ENCODE results near the gene CARD14. TPM values are rescaled to one million over a fixed set of nuclear protein-coding genes. Genes with fewer than 3 reads are reported as not detected.
"Not testable (repeated sequence)": the region's sequence is repeated elsewhere in the genome, so short reads cannot be mapped to it uniquely, and the experiment has no call there.

The CARD14 gene
- polyA plus RNA-seq, 12 donors, result 0.31 to 4.5 (median 0.88) TPM; not detected in 2

DNA sequence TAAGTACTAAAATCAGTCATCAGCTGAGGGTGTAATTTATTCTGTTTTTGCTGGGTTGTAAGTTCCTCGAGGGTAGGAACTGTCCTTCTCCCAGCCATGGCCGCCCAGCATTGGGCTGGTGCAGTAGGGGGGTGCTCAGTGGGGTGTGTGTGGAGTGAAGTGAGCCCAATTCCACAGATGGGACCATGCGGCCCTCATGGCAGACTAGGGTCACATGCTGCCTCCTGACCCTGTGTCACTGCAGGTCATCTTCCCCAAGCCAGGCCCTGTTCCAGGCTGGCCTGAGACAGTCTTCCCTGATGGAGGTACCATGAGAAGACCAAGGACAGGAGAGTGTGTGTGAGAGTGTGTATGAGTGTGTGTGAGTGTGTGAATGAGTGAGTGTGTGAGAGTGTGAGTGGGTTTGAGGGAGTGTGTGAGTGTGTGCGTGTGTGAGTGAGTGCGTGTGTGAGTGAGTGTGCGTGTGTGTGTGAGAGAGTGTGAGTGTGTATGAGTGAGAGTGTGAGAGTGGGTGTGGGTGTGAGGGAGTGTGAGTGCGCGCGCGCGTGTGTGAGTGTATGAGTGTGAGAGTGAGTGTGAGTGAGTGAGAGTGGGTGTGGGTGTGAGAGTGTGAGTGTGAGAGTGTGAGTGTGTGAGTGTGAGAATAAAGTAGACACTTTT, 54.1 kb downstream of the CARD14 start:
- no peak for DNase-seq

DNA sequence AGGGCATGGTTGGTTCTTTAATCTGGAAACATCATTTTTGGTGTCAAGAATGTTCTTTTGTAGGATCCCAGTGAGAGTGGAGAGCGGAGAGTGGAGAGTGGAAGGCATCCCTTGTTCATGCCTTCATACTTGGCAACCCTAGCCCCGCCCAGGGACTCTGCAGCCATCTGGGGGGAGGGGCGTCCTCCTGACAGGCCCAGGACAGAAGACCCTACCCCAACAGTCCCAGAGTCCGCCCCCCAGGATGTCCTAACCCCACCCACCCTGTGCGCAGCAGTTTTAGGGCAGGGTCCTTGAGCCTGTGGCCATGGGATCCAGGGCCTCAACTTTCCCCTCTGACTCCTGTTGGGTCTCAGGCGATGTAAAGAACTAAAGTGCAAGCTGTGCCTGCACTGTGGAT, 54.9 kb downstream of the CARD14 start:
- no peak for DNase-seq

DNA sequence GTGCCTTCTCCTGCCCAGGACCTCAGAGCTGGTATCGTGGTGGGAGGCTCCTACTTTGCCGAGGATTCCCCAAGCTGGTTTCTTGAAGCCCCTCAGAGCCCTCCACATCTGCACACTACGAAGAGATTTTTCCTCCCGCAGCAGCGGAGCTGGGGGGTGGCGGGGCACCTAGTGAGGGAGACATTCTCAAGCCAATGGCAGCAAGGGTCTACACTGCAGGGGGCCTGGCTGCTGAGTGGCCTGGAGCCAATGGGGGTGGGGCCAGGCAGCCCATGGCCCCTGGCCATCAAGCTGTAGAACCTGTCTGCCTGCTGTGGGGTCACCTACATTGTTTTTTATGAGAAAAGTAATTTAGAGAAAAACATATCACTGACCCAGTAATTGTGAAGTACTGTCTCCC, 55.4 kb downstream of the CARD14 start:
- DNase-seq, result no peak

DNA sequence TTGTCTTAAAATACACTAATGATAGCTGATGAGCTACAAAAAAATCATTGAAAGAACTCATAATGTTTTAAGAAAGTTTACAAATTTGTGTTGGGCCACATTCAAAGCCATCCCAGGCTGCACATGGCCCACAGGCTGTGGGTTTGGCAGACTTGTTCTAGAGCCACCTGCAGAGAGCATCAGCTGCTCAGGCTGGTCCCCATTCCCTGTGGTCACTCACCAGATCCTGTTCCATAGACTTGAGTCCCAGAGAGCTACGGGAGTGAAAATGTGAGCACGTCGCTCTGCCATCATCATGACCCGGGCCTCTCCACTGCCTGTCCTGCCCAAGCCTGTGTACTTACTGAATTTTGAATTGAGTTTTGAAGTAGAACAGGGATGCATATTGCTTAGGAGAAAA, 57.3 kb downstream of the CARD14 start:
- no peak for DNase-seq

DNA sequence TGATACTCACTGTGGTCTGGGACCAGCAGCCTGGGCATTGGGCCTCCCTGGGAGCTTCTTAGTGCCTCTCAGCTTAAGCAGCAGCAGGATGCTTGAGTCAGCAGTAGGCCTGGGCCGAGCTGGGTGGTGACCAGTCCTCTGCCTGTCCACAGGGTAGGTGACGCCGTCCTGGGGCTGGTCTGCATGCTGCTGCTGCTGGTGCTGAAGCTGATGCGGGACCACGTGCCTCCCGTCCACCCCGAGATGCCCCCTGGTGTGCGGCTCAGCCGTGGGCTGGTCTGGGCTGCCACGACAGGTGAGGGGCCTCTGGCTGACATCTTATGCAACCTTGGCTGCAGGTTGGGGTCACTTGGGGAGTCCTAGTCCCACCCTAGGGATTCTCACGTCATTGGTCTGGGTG, 57.8 kb downstream of the CARD14 start:
- DNase-seq, result no peak

DNA sequence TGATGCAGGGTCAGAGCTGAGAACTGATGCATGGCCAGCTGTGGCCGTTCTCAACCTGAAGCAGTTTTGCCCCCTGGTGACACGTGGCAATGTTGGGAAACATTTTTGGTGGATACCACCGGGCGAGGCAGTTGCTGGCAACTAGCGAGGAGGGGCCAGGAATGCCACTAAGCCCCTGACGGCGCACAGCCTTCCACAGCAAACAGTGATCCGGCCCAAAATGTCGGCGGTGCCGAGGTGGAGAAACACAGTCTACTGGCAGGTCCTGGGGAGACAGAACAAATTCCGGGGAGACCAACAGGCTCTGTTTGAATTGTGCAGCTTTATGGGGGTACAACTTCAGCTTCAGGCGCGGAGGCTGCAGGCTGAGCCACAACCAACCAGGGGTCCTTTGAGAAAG, 58.6 kb downstream of the CARD14 start:
- no peak for DNase-seq

DNA sequence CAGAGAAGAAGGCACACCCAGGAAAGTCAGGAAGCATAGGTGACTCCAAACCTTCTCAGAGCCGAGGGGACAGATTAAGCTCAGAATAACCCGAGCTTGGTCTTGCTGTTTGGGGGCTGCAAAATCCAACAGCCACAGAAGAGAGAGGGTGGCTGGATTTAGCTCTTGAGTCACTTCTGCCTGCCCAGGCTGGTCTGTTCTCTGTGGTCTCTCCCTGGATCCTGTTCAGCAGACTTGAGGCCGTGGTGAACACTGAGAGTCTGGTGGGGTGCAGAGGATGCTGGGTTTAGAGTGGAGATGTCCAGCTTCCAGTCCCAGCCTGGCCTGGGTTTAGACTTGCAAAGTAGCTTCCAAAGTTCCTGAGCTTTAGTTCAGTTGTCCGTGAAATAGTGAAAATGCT, 59.2 kb downstream of the CARD14 start:
- DNase-seq, result no peak

DNA sequence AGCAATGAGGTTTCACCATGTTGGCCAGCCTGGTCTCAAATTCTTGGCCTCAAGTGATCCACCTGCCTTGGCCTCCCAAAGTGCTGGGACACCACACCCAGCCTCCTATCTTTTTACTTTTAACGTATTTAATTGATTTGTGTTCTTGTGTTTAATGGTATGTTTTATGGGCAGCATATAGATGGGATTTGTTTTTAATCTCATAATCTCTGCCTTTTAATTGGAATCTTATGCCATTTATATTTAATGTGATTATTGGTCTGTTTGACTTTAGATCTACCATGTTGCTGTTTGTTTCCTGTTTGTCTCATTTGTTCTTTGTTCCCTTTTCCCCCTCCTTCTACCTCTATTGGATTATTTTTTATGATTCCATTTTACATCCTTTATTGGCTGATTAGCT, 62.6 kb downstream of the CARD14 start:
- no peak for DNase-seq

DNA sequence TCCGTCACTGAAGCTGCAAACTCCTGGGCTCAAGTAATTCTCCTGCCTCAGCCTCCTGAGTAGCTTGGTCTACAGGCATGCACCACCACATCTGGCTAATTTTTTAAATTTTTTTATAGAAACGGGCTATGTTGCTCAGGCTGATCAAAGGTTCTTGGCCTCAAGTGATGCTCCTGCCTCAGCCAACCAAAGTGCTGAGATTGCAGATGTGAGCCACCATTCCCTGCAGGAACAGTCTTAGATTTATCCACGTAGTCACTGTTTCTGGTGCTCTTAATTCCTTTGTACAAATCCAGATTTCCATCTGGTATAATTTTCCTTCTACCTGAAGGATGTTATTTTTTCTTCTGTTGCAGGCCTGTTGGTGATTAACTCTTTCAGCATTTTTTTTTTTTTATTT, 63.4 kb downstream of the CARD14 start:
- DNase-seq, result no peak

DNA sequence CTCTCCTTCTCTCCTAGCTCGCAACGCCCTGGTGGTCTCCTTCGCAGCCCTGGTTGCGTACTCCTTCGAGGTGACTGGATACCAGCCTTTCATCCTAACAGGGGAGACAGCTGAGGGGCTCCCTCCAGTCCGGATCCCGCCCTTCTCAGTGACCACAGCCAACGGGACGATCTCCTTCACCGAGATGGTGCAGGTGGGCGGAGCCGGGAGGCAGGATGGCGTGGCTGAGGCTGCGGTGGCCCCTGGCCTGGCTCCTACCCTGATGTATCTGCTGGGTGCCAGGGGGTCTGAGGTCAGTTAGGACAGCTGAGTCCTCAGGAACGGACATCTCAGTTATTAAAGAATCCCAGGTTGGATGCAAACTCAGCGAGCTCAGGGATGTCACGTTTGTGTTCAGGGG, 67.1 kb downstream of the CARD14 start:
- DNase-seq, result no peak

DNA sequence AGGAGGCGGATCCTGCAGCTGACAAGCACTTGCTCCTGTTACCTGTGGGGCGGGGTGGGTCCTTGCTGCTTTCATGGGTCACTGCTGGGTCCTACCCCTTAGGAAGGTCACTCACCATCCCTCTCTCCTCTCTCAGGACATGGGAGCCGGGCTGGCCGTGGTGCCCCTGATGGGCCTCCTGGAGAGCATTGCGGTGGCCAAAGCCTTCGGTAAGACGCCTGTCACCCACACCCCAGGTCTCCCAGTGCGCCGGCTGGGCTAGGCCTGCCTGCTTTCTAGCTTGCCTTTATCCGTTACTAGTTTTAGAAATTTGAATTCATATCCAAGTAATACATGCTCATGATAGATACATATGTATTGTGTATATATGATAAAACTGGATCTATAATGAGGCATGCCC, 67.6 kb downstream of the CARD14 start:
- DNase-seq, result no peak

DNA sequence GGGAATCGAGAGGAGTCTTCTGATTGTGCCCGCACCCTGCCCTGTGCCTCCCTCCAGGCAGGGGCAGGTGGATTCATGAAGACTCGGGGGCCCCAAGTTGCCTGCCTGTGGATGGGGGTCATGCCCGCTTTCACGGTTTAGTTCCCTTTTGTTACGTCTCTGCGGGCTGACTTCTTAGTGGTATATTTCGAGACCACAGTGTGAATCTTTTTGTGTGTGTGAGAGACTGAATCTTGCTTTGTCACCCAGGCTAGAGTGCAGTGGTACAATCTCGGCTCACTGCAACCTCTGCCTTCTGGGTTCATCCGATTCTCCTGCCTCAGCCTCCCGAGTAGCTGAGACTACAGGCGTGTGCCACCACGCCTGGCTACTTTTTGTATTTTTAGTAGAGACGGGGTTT, 72.7 kb downstream of the CARD14 start:
- DNase-seq, result no peak

DNA sequence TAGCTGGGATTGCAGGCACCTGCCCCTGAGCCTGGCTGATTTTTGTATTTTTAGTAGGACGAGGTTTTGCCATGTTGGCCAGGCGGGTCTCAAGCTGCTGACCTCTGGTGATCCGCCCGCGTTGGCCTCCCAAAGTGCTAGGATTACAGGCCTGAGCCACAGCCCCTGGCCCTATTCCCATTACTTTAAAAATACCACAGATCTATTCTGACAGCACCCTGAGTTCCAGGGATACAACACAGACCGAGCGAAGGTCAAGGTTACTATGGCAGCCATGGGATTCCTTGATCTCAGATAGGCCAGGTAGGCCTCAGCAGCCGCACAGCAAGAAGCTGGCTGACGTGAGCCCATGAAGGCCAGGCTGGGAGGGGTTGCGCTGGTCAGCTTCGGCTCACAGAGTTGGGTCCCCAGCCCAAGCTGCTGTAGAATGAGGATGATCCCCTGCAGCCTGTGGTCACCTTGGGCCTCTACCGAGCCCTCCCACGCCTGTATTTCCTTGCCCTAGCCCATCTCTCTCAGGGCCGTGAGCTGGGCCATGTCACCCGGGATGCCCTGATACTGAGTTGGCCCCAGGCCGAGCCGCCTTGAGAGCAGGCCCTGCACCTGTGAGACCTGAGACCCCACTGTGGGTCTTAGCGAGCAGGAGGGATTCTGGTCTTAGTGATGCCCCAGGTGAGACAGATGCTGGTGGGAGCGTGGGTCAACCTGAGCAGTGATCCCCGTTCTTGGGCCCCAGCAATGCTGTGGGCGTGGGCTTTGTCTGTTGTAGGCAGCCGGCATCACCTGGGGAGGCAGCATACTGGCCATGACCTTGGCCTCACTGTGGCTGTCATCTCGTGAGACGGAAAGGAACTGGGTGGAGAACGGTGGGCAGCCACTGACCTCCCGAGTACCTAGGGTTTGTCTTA, 74.0 kb downstream of the CARD14 start:
- no peak for DNase-seq

DNA sequence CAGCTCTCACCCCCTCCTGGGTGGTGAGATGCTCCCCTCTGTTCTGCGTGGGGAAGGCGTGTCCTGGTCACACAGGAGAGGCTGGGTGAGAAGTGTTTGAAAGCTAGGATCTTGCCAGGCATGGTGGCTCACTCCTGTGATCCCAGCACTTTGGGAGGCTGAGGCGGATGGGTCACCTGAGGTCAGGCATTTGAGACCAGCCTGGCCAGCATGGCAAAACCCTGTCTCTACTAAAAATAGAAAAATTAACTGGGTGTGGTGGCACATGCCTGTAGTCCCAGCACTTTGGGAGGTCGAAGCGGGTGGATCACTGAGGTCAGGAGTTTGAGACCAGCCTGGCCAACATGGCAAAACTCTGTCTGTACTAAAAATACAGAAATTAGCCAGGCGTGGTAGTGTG, 74.6 kb downstream of the CARD14 start:
- DNase-seq, result not testable (repeated sequence)

DNA sequence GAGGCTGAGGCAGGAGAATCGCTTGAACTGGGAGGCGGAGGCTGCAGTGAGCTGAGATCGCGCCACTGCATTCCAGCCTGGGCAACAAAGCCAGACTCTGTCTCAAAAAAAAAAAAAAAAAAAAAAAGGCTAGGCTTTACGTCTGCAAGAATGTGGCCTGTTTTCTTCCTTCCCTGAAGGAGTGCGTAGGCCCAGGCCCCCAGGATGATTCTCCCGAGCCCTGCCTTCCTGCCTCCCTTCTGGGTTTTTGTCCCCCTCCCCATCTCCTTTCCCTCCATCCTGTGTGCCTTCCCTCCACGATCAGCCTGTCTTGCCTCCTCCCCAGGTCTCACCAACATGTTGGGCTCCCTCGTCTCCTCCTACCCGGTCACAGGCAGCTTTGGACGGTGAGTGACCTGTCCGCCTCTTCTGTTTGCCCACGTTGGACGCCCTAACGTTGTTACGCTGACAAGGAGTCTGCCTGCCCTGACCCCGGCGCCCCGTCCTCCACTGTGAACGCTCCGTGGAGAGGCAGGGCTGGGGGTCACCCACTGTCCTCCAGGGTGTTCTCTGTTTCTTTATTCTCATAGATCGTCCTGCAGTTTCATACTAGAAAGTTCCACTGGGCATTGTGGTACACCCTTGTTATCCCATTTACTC, 75.2 kb downstream of the CARD14 start:
- no peak for DNase-seq

DNA sequence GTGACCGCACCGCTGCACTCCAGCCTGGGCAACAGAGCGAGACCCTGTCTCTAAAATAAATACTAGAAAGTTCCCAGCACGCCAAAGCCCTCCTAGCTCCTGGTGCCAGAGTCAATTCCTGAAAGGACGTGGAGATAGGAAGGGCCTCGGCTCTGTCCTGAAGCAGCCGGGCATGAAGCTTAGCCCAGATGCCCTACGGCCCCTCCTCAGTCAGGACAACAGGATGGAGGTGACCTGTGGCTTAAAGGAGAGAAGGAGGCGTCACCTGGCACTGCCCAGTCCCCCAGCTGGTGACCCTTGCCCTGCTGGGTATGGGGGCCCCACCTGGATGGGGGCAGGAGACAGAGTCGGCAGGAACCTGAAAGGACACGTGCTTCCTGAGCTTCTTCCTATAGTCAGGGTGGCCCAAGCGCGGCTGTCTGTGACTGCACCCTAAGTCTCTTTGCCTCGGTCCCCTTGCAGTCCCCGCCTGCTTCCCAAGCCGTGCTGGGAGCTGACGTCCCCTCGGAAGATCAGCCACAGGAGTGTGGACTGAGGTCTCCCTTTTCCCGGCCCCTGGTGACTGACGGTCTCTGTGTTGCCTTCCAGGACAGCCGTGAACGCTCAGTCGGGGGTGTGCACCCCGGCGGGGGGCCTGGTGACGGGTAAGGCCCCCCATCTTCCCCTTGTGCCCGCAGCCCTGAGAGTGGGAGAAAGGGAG, 75.9 kb downstream of the CARD14 start:
- no peak for DNase-seq

DNA sequence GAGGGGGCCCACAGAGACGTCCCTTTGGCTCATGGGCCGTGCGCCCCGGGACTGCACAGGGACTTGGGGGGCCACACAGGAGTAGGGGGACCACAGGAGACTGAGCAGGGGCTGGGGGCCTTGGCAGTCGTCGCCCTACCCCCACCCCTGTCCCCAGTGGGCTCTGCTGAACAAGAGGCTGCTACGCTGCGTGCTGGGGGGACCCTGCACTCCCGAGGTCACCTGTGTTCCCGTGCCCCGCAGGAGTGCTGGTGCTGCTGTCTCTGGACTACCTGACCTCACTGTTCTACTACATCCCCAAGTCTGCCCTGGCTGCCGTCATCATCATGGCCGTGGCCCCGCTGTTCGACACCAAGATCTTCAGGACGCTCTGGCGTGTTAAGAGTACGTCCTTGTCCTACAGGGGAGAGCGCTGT, 76.4 kb downstream of the CARD14 start:
- DNase-seq, result no peak

DNA sequence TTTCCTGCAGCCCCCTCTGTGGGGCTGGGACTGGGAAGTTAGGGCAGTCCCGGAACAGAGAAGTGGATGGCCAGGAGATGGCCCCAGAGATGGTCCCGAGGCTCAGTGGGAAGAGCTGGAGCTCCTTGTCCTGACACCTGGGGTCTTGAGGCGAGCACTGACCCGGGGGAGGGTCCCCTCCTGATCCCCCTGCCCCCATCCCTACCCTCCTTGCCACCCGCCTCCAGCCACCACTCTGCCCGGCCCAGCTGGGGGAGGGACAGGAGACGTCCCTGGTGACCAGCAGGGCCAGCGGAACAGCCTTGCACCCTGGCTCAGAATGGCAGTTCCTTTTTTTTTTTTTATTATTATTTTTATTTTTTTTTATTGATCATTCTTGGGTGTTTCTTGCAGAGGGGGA, 76.9 kb downstream of the CARD14 start:
- no peak for DNase-seq

DNA sequence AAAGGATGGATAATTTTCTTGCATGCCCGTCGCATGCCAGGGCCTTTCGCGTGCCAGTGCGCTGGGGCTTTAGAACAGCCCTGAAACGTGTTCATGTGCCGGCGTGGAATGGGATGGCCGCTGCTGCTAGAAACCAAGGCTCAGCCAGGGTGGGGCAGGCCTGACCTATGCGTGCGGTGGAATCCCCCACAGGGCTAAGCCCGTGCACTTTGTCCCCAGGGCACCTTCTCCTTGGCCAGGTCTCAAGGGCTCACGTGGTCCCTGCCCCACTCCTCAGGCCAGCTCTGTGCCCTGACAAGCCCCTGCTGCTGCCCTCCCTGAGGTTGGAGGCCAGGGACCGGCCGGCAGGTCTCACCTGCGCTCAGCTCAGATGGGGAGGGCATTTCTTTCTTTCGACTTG, 77.7 kb downstream of the CARD14 start:
- DNase-seq, result no peak

DNA sequence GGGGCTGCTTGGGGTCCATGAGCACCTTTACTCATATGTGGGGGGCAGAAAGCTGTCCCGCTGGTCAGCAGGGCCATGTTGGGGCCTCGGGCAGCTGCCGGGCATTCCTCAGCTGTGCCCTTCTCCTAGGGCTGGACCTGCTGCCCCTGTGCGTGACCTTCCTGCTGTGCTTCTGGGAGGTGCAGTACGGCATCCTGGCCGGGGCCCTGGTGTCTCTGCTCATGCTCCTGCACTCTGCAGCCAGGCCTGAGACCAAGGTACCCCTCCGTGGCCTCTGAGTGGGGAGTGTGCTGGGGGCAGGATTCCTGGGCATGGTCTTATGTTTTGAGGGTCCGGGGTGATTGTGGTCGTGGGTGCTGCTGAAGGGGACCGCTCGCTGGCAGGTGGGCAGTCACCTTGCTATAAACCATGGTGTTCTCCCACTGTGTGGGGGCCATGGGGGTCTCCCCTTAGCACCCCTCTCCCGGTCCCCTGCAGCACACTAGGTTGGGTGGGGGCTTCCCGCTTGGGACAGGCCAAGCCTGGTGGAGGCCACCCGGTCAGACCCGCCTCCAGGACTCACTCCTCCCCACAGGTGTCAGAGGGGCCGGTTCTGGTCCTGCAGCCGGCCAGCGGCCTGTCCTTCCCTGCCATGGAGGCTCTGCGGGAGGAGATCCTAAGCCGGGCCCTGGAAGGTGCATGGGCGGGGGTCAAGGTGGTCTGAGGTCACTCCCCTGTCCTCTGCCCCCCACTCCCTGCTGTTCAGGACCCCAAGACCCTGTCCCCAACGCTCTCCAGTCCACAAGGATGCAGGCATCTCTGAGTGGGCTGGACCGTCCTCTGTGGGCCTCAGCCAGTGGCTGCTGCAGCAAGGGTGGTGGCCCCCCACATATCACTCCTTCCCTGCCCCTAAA, 78.4 kb downstream of the CARD14 start:
- no peak for DNase-seq

Data from muscle of arm (tissue), 12 donors.